D341Med (cell line): ENCODE results near the gene CDK5RAP3.
A peak's percentile ranks its signal among the peaks of the same experiment; 100 is the strongest.

ENCODE experiments used
- DNase-seq: peaks from one replicate; pipeline ENCODE4 v3.0.0; 2012; ENCODE audit warnings: low spot score

The CDK5RAP3 gene

GRCh38 chr17:47949197-47949759, 21.6 kb upstream of the CDK5RAP3 start:
- peak; percentile 93 for DNase-seq

DNA sequence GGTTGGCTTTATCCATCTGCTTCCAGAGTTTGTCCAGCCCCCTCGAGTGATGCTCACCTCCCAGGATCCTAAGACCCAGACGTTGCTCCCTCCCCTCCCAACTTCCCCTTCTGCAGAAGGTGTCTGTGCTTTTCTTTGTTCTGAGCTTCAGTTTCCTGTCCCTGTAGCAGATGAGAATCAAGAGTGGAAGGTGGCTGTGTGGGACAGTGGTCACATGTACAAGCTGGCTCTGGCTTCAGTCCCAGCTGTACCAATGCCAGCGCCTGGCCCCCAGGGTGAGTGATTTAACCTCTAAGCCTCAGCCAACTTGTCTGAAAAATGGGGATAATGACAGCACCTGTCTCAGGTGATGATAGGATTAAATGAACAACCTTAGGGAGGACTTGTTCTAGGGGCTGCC, 21.0 kb upstream of the CDK5RAP3 start:
- no peak for DNase-seq

DNA sequence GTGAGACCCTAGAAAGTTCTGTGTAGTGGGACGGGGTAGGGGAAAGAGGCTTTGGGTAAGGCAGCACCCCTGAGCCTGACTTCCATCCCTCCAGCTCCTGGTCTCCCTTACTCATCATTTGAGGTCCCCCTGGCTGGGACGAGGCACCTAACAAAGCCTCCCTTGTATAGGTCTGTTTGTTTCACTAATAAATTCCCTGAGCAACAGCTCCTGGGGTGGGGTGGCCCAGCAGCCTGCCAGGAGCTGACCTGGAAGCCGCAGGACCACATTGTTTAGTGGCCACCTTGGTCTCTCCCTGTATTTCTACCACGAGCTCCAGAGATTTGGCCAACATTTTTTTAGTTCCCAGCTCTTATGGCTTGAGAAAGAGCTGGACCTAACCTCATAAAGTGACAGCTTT, 20.5 kb upstream of the CDK5RAP3 start:
- no peak for DNase-seq

- no peak for DNase-seq
Observed at GRCh38 chr17:47952171-47953021, 18.5 kb upstream of the CDK5RAP3 start.

DNA sequence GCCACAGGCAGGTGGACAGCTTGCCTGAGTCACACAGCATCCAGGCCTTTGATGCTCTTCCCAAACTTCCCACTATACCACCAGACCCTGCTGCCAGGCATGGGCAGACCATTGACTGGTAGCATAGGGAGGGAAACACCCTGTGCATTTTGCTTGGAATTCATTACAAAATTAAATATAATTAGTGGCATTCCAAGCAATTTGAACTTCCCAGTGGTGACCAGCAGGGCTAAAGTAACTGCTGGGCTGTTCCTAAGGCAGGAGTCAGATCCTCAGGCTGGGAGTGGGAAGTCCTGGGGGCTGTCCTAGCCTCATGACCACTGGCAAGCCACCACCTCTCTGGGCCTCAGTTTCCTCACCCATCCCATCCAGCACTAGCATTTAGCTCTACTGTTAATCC, 17.0 kb upstream of the CDK5RAP3 start:
- no peak for DNase-seq

DNA sequence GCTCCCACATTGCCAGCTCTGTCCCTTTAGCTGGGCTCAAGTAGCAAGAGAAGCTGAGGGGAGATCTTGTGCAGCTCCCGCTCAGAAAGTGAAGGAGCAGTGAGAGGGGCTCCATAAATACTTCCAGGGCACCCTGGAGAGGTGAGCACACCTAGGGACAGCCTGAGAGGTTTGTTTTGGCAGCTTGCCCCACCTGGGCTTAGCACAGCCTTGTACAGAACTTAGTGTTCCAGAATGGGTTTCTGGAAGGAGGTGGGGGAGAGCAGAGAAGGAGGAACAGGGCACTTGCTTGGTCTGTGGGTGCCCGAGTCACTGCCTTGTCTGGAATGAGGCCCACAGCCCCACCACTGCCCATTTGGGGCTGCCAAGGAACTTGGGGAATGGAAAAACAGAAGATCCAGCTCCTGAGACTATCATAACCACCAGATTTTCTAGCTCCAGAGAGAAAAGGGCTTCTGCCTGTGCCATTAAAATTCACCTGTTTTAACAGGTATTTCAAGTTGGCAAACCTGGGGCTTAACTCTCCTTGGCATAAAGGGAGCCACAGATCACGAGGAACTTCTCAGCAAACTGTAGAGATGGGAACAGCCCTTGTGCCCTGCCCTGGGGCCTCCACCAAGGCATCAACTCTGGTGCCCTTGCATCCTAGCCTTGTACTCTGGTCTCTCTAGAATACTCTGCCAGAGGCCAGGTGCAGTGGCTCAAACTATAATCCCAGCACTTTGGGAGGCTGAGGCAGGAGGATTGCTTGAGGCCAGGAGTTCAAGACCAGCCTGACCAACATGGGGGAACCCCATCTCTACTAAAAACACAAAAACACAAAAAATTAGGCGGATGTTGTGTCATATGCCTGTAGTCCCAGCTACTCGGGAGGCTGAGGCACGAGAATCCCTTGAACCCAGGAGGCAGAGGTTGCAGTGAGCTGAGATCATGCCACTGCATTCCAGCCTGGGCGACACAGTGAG, 15.1 kb upstream of the CDK5RAP3 start:
- DNase-seq: no peak

GRCh38 chr17:47956791-47957590, 13.9 kb upstream of the CDK5RAP3 start:
- no peak for DNase-seq

GRCh38 chr17:47957591-47958490, 13.1 kb upstream of the CDK5RAP3 start, which contains the start of gene PRR15L:
TSS of gene PRR15L (minus strand) at chr17:47957883. CDS start at chr17:47953234, 4,649 bp downstream.
- peak; percentile 42 for DNase-seq

- DNase-seq: no peak
Observed at GRCh38 chr17:47959825-47960655, 10.9 kb upstream of the CDK5RAP3 start.

- DNase-seq: no peak
Observed at GRCh38 chr17:47961406-47961805, 9.5 kb upstream of the CDK5RAP3 start.

DNA sequence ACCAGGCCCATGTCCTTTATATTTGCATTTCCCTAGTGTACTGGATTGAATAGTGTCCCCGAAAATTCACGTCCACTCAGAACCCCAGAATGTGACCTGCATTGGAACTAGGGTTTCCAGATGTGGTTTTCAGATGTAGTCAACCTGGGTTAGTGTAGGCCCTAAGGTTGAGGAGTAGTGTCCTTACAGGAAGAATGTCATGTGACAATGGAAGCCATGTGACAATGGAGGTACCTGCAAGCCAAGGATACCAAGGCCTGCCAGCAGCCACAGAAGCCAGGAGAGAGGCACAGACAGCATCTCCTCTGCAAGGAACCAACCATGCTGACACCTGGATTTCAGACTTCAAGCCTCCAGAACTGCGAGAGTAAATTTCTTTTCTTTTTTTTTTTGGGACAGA, 8.0 kb upstream of the CDK5RAP3 start:
- DNase-seq: no peak

GRCh38 chr17:47964856-47965255, 6.1 kb upstream of the CDK5RAP3 start:
- DNase-seq: no peak

DNA sequence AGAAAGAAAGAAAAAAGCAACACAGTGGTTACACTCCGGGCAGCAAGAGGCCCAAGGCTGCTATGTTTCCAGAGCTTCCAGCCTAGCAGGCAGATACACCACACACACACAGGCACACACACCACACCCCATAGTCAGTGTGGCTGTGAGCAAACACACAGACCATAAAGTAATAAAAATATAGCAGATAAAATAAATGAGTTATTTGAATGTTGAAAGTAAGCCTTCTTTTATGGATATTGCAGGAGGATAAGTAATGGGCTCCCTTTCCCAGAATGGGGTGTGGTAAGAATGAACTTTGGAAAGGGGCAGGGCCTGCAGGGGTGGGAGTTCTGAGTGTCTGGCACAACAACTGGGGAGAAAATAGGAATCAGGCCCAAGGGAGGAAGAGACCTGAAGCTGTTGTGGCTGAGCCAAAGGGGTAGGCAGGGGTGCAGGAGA, 4.8 kb upstream of the CDK5RAP3 start:
- no peak for DNase-seq

DNA sequence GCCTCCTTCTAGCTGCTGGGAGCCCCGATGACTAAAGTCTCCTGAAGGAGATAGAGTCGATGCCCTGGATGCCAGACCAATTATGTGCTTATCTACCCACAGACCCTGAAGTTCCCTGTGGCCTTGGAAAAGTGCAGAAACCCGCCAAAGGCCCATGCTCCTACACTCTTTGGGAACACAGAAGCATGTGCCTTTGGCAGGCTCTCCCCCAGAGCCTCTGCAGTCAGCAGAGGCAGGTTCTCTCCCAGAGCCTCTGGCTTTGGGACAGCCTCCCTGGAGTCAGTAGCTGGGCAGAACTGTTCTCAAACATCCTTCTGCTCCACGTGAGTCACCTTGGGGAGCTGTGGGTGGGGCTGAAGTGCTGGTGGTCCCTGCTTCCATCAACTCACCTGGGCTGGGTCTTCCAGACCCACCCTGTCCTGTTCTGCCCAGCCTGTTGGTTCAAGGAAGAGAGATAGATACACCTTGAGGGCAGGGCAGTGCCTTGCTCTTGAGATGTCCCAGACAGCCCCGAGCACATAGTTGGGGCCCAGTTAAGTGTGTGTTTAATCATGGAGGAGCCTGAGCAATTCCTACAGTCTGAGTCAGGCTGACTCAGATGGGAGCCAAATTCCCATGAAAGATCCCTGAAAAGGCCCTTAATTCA, 3.2 kb upstream of the CDK5RAP3 start:
- DNase-seq: no peak

- no peak for DNase-seq
Observed at GRCh38 chr17:47968836-47969235, 2.1 kb upstream of the CDK5RAP3 start.

DNA sequence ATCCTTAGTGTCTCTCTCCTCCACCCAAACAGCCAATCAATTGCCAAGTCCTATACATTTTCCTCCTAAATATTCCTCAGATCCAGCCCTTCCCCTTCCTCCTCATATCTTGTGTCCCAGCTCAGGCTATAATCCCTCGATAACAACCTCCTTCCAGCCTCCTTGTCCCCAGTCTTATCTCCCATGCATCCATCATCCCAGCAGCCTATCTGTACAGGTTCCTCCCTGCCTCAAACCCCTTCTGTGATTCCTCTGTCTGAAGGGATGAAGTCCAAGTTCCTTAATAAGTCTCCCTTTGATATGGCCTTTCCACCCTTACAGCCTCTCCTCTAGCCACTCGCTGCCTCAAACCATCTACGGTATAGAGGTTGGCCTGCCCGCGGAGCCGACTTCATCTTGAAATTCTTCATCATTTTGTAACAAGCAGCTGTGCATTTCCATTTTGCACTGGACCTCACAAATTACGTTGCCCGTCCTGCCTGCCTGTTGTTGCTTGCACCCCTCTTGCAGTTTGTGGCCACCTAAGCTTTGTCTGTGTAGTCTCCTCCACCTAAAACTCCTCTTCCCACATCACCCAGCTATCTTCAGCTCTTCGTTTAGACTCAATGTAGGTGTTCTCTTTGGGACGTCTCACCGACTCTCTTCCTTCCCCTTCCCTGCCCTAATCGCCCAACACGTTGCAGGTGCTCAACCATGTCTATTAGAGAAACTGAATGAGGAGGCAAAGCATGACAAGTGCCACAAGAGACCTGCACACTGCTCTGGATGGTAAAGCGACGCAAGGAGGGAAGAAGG, 786 bp upstream of the CDK5RAP3 start:
- no peak for DNase-seq

- no peak for DNase-seq
Observed at GRCh38 chr17:47973541-47973940, 2.6 kb downstream of the CDK5RAP3 start.

GRCh38 chr17:47975189-47975822, 4.4 kb downstream of the CDK5RAP3 start:
- DNase-seq: no peak
